ENCODE results near the gene CMC2.

Gene CMC2

DNA sequence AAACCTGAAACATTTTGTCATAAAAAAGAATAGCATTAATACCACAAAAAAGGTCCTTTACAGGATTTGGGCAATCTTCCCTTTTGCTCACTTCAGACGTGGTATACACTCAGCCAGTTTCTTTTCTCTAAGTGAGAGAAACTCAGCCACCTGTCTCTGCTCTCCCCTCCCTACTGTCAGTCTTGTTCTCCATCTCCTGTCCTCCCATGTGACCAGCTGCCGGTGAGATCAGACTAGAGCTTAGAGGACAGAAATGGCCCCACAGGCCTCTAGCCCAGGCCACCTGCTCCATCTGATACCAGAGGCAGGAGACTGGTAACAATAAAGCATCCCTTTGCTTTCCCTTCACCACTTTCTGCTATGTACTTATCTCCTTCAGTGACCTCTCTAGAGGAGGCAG, 34.9 kb downstream of the CMC2 start:
- no peak for DNase-seq

DNA sequence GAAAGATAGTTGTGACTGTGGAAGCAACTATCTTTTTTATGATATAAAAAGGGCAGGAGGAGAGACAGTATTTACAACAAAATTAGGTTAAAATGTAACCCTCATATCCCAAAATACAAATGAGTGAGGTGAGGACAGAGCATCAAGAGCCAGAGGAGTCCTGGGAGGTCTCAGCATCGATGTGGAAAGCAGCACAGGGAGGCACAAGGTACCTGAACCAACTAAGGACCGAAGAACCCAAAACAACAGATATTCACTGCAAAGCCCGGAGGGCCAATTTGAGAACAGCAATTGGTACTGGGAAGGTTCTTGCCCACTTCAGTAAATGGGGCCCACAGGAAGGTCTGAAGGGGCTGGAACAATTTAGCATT, 37.6 kb downstream of the CMC2 start:
- DNase-seq: no peak

DNA sequence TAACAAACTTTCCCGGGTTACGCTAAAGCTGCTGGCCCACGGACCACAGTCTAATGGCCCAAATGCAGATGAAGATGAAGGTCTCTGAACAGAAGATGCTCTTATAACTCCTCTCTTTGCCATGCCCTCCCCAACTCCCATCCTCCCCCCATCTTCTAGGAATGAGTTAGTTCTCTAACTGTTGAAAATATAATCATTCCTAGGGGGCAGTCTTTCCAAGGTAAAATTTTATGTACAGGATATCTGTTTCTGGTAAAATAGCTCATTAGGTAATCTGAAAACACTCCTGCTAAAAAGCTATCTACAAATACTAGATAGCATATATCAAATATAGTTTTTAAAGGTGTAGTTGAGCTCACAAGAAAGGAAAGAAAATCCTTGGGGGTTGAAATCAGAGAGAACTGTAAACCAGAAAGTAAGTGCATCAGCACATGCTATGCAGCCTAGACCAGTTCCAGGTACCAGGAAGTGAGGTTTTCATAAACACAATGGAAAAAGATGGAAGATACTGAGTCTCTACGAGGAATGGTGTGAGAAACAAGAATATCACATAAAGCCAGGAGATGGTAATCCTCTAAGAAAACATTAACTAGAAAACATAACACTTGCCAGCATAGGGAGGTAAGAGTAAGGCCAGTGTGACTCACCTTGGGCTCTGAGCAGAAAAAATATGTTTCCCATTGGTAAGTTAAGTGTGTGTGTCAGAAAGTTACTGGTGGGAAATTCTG, 38.1 kb downstream of the CMC2 start:
- no peak for DNase-seq

DNA sequence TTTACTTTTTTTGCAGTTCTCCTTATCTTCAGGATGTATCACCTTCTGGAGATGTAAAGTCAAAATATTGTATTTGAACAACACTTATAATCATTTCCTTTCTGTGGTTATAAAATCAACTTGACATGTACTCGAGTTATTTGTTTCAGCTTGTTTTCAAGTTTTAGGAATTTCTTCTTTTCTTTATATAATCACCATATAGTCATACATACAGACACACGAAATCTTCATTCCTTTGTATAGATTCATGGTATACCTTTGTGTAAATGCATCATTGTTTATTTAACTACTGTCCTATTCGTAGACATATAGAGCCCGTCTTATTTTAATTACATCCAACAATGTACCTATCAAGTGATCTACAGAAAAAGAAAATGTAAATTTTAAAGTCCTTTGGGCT, 40.1 kb downstream of the CMC2 start:
- no peak for DNase-seq

DNA sequence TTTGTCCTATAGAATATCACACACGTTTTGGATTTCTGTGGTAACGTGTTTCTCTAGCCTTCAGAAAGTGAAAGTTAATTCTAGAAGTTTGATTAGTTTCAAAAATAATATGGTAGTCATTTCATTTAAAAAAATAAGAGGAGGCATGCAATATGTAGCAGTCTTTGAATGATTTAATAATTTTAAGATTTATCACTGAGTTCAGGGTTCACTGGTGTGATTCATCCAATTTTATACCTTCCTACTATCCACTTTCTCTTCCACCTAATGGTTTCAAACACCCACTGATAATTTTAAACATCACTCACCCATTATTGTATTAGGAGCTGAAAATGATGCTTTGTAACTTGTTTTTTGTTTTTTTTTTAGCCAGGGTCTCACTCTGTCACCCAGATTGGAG, 42.3 kb downstream of the CMC2 start:
- DNase-seq: no peak

DNA sequence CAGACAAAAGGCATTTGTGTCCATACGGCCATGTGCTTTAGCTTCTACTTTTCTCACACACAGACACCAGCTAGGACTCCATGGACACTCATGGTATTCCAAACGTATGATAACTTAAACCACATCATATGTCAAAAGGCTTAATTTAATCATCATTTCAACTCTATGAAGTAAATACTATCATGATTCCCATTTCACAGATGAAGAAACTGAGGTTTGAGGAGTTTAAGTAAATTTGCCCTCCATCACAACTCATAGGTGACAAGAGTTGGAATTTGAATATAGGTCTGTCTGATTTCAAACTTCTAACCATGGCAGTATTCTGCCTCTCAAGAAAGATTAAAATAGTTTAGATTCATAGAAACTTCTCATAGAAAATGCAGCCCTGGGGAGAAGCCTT, 43.8 kb downstream of the CMC2 start:
- no peak for DNase-seq

DNA sequence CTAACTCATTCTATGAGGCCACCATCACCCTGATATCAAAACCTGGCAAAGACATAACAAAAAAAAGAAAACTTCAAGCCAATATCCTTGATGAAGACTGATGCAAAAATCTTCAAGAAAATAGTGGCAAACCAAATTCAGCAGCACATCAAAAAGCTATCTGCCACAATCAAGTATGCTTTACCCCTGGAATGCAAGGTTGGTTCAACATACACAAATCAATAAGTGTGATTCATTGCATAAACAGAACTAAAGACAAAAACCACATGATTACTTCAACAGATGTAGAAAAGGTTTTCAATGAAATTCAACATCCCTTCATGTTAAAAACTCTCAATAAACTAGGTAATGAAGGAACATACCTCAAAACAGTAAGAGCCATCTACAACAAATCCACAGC, 48.4 kb downstream of the CMC2 start:
- no peak for DNase-seq

DNA sequence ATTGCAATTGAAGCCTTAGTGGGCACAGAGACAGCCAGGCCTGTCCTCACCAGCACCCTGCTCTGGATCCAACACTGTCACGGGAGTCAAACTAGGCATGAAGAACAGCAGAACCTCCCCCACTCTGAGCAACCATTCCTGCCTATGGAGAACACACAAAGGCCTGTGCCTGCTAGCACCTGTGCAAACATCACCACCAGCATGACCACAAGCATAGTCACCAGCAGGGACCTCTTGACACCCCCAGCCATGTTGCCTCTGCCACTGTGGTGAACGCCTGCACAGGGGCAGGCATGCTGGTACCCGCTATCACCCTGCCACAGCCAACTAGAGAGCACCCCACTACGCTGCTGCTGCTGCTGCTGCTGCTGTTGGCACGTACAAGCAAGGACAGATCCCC, 51.7 kb downstream of the CMC2 start:
- peak; percentile 40 for DNase-seq

DNA sequence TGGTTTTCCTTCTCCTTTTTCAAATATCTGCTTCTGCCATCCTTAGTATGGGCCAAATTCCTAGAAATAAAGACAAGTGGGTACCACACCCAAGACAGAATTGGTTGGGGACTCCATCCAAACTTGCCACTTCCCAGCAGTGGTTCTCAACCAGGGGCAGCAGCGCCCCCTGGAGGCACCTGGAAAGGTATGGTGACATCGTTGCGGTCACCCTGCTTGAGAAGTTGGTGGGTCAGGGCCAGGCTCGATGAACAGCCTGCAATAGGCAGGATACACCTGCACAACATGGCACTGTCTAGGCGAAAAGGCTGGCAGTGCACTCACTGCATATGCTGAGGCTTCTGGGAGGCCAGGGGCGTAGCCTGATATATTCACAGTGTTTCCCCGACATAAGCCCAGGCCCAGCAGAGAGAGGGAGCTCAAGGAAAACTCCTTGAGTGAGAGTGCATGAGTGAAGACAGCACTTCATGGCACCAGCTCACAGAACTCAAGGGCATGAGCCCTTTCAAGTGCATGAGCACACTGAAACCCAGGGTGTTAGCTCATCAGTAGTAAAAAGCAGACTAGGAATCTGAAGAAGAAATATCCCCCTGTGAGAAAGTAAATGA, 57.7 kb downstream of the CMC2 start:
- DNase-seq: no peak

DNA sequence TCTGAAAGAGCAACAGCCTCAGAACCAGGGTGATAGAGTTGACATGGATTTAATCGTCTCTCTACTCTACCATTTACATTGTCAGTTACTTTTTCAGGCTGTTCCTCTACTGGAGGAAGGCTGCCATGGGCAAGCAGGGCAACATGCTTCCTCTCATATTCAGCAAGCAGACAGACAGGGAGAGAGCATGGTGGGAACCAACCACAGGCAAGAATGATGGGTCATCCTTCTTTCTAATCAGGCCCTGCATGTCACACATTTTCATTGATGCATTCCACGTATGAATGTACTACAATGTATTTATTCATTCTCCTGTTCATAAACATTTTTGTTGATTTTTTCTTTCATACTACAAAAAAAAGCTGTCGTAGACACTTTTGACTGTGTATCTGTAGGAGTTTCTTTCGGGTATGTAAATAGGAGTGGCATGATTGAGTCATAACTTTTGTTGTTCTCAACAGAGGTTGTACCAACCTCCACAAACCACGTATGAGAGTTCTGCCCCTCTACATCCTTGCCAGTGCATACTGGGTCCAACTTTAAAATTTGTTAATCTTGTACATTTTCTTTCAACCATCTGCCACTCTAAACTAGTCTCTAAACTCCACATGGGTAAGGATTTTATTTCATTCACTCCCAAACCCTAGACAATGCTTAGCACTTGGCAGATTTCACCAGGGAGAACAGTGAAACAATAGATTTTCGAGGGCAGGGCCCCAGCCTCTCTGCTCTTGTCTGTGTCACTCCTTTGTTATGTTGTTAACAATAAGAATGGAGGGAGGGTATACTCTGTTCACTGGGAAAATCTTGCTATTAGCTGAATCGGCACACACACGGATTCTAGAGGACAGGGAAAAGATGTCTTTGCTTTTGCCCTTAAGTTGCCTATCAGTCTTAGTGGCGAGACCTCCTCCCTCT, 58.7 kb downstream of the CMC2 start:
- DNase-seq: no peak

DNA sequence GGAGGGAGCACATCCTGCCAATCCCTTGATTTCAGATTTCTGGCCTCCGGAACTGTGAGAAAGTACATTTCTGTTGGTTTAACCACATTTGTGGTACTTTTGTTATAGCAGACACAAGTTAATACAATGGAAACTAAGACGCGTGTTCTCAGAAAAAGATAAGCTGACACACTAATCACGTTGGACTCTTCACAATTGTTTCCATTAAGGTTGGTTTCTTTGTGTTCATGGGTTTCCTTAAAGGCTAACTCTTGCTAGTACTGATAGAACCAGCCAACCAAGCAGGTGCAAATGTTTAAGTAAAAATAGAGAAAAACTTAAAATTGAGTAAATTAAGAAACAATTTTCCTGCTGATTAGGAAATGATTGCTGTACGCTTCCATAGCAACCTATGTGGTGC, 59.4 kb downstream of the CMC2 start:
- no peak for DNase-seq

DNA sequence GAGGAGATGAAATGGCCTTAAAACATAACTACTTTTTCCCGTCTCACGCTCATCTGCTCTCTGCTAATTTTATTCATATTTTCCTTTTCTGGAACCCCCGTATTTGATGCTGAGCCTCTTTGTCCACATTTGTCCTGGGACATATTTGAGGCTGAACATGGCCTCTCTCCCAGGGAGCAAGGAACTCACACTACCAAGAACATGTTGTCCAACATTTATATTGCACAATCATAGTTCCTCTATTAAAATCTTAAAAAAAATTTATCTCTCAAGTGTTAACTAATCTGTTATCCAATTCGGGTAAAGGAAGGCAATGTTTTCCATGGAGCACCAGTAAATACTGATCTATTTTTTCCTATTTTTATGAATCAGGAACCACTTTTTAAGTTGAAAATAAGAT, 60.2 kb downstream of the CMC2 start:
- no peak for DNase-seq

DNA sequence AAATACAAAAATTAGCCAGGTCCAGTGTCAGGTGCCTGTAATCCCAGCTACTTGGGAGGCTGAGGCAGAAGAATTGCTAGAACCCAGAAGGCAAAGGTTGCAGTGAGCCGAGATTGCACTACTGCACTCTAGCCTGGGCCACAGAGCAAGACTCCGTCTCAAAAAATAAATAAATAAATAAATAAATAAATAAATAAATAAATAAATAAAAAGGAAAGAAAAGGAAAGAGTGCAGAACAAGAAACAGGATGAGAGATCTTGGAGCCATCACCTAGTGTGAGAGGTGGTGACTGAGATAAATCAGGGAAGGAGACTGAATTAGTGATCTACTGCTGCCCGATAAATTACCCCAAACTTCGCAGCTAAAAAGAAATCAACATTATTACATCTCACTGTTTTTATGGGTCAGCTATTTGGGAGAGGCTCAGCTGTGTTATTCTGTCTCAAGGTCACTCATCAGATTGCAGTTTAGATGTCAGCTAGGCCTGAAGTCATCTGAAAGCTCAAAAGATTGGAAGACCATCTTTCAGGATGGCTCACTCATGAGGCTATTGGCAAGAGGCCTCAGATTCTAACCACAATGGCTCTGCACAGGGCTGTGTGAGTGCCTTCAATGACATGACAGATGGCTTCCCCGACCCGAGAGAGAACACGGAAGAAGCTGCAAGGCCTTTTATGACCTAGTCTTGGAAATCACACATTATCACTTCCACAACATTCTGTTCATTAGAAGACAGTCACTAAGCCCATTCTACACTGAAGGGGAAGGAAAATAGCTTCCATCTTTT, 66.4 kb downstream of the CMC2 start:
- DNase-seq: no peak

DNA sequence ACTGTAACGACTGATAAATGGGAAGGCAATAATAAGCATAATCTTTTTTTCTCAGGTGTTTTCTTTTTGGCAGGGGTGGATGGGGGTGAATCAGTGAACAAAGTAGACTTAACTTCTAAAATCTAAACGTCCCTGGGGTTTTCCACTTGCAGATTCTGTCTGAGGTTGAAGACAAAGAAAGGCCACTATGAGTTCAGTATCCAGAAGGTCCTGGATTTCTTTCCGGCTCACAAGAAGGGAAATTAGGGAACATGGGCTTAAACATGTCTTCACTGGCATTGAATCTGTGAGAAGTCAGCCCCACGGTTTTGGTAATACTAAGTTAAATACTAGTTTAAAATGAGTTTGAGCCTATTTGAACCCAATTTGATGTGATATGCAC, 67.8 kb downstream of the CMC2 start:
- DNase-seq: no peak

DNA sequence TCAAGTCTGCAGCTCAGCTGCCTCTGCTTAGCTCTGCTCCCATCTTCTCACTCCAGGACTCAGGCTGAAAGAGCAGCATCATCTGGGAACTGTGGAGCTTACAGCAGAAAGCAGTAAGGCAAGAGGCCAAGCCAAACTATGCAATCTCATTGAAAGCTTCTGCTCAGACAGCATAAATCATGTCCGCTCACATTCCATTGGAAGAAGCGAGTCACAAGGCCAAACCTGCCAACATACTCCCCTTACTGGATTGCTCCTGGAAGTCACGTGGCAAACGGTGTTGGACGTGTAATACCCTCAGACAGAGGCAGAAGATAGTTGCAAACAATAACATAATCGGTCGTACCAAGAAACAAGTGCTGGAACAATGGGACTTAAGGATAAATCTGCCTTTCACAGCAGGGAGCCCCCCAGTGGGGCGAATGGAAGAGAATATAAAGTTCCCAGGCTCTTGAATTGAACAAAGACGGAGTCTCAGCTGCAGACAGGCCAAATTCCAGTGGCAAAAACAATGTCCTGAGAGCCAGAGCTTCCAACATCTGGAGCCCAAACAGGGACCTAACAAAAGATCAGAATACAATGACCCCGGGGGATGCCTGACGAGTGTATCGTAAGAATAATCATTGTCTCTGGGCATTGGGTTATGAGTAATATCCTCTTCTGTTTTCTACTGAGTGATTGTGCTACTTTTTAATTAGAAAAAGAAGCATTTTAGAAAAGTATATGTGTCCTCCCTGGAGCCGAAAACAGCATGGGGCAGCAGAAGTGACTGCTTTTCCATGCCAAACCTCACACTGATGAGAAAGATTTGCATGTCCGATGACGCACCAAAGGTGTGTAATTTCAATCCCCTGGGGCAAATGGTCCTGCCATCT, 68.4 kb downstream of the CMC2 start:
- DNase-seq: no peak

DNA sequence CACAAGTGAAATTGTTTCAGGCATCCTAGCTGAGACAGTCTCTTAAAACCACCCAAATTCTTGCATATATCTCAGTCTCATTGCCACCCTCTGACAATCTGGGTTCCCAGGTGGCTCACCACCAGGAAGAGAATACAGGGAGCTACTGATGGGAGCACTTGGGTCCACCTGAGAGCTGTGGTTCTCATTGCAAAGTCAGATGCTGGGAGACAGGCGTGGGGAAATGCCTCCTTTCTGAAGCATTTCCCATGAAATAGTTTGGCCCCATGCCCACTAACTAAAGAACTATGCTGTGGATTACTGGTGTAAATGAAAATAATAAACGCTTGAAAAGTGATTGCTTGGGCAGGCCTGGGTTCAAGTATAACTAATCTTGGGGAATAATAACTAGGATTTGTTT, 70.3 kb downstream of the CMC2 start:
- no peak for DNase-seq

DNA sequence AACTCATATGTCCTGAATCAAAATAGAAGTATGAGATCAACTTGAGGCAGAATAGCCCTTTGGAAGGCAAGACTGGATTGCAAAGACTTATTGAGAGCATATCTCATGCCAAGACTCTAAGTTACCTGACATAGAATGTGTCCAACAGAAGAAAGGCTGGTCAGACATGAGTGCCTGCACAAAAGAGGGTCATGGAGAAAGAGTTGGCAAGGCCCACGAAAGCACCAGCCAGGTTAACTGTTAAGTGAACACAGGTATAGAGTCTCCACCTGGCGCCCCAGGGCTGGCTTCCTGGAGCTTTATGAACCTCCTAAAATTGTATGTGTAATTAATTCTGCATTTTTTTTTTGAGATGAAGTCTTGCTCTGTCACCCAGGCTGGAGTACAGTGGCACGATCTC, 71.0 kb downstream of the CMC2 start:
- DNase-seq: no peak

DNA sequence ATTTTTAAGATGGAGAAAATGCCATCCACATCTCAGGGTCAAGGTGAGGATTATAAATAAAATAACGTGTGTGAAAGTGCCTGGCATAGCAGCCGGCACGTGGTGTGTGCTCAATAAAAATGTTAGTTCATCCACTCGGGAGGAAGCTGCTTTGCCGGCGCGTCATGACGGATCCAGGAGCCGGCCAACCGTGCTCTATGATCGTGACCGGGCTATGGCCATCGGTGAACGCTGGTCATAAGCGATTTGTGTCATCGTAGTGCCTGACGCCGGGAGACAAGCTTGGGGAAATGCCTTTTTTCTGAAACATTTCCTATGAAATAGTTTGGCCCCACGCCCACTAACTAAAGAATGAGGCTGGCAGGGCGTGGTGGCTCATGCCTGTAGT, 74.0 kb downstream of the CMC2 start:
- no peak for DNase-seq

DNA sequence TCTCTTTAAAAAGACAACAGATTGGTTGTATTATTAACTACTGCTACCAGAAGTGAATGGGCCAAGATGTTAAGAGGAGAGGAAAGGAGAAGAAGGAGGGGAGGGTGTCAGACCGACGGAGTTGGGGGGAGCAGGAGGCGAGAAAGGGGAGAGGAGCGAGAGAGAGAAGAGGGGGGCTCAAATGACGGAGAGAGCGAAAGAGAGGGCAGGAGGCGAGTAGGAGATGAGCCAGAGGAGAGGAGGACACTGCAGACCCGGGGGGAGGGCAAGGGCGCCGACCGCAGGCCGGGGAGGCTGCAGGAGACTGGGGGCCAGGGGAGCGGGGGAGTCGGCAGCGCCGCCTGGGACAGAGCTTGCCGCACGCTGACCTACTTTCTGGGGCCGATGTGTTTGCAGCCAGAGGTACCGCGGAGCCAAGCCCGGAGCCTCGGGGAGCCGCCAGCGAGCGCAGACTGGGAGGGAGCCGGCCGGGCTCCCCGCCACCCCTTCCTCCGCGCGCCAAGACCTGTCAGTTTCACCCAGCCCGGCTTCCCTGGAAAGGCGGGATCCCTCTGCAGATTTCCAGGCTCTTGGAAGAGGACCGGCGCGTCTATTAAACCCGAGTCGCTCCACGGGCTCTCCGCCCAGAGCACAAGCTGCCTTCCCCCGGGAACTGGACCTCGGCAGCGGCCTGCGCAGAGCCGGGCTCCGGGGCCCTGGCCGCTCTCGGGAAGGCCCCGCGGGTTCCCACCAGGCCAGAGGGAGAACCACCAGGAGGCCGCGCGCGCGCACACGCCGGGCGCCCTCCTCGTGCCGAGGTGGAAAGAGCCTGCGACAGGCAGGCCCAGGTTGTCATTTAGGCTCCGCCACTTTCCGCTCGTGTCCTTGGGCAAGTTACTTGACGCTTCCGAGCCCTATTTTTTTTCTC, 74.6 kb downstream of the CMC2 start:
- peak; percentile 22 for DNase-seq

DNA sequence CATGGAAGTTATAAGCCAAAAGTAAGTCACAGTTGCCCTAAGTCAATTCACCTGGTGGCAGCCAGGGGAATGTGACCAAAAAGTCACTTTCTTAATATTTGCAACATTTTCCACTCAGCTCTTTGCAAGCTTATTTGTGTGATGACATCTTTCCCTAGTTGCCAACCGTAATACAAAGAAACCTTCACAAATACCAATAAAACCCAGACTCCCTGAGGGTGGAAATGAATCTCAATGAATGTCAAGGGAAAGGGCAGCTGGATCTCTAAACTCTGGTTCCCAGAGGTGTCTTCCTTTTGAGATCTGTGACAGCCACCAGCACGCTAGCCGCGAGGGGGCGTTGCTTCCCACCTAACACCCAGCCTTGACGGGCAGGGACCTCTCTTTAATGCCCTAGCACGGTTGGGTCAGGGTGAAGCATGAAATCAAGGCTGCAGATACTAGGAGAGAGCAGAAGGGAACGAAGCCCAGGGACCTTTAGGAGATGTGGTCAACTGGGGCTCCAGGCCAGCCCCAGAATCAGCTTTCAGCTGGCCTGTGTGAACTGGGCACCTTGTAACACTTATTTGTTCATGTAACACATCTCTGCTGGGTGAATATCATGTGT, 82.2 kb downstream of the CMC2 start:
- DNase-seq: no peak

DNA sequence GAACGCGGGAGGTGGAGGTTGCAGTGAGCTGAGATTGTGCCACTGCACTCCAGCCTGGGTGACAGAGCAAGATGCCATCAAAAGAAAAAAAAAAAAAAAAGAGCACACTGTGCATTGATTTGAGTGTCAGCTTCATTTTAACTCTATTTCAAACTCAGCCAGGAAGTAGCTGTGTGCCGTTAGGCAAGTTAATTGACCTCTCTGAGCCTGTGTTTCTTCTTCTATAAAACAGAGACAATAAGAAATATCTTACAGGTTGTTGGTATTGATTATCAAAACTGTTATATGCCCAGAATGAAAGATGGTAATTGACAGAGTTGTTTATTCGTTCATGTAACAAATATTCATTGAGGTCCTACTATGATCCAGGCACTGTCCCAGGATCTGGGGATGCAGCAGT, 83.3 kb downstream of the CMC2 start:
- DNase-seq: no peak

Measured in NCI-H345 (cell line).